ENCODE data around the gene PCDH9.

PCDH9 gene

GRCh38 chr13:66483712-66484111 is 746.4 kb downstream of the PCDH9 start:
- Histone ChIP-seq H3K56ac (ENCODE audit: low read length) (no peak overlapping the region), H3K4me1 (ENCODE audit: control insufficient read depth, low read depth, low read length) (no peaks in the 10 kb centered on the region), H4K5ac (ENCODE audit: low read length) (no peak overlapping the region), H3K27ac (ENCODE audit: low read depth, low read length) (no peak overlapping the region), H2BK15ac (replicated peaks; ENCODE audit: low read depth) (no peak overlapping the region), H3K18ac (ENCODE audit: low read length) (no peak overlapping the region), H3K23ac (ENCODE audit: low read length) (no peak overlapping the region), H3K4me3 (ENCODE audit: low read length) (no peak overlapping the region), H3K9ac (ENCODE audit: low read length) (no peak overlapping the region), H3K4ac (ENCODE audit: low read depth, low read length) (no peak overlapping the region), H4K8ac (ENCODE audit: low read depth, low read length) (no peak overlapping the region), H2BK5ac (ENCODE audit: low read length) (no peak overlapping the region), H3K79me1 (ENCODE audit: low read length) (no peaks in the 10 kb centered on the region), H3K79me2 (ENCODE audit: control insufficient read depth, insufficient read depth, low read length) (no peaks in the 10 kb centered on the region), H3K4me2 (ENCODE audit: low read length) (no peak overlapping the region), H2BK120ac (ENCODE audit: low read depth, low read length) (no peak overlapping the region), H2AK5ac (ENCODE audit: low read length) (no peak overlapping the region), H3K36me3 (ENCODE audit: control insufficient read depth, insufficient read depth, low read length) (no peaks in the 10 kb centered on the region), H3K27me3 (ENCODE audit: insufficient read depth, low read length, poor library complexity) (no peaks in the 10 kb centered on the region)
- DNase-seq = no peak
- WGBS (ENCODE audit: extremely low coverage, insufficient coverage, low lambda C conversion rate) = no CpG with 5 or more reads among the region's 9 CpGs

- H3K18ac ChIP-seq (ENCODE audit: low read length) = no peak overlapping the region
- H3K27me3 ChIP-seq (ENCODE audit: insufficient read depth, low read length, poor library complexity) = no peaks in the 10 kb centered on the region
- H4K8ac ChIP-seq (ENCODE audit: low read depth, low read length) = no peak overlapping the region
- WGBS (ENCODE audit: extremely low coverage, insufficient coverage, low lambda C conversion rate) = no CpG with 5 or more reads among the region's 4 CpGs
- no peak overlapping the region for H3K4me2 ChIP-seq (ENCODE audit: low read length)
- no peak overlapping the region for H4K5ac ChIP-seq (ENCODE audit: low read length)
- no peak overlapping the region for H3K4me3 ChIP-seq (ENCODE audit: low read length)
- no peak overlapping the region for H3K27ac ChIP-seq (ENCODE audit: low read depth, low read length)
- no peaks in the 10 kb centered on the region for H3K4me1 ChIP-seq (ENCODE audit: control insufficient read depth, low read depth, low read length)
- H3K56ac ChIP-seq (ENCODE audit: low read length) = no peak overlapping the region
- DNase-seq = no peak
- no peaks in the 10 kb centered on the region for H3K79me1 ChIP-seq (ENCODE audit: low read length)
- no peak overlapping the region for H2AK5ac ChIP-seq (ENCODE audit: low read length)
- no peak overlapping the region for H3K23ac ChIP-seq (ENCODE audit: low read length)
- H3K79me2 ChIP-seq (ENCODE audit: control insufficient read depth, insufficient read depth, low read length) = no peaks in the 10 kb centered on the region
- H3K9ac ChIP-seq (ENCODE audit: low read length) = no peak overlapping the region
- H2BK120ac ChIP-seq (ENCODE audit: low read depth, low read length) = no peak overlapping the region
- H3K4ac ChIP-seq (ENCODE audit: low read depth, low read length) = no peak overlapping the region
- H2BK5ac ChIP-seq (ENCODE audit: low read length) = no peak overlapping the region
- no peaks in the 10 kb centered on the region for H3K36me3 ChIP-seq (ENCODE audit: control insufficient read depth, insufficient read depth, low read length)
- H2BK15ac ChIP-seq (replicated peaks; ENCODE audit: low read depth) = no peak overlapping the region
Observed at GRCh38 chr13:66482836-66483235, 747.3 kb downstream of the PCDH9 start.

- WGBS (ENCODE audit: extremely low coverage, insufficient coverage, low lambda C conversion rate) = no CpG with 5 or more reads among the region's 4 CpGs
Observed at GRCh38 chr13:66477816-66478215, 752.3 kb downstream of the PCDH9 start.

GRCh38 chr13:66475061-66475460 is 755.1 kb downstream of the PCDH9 start:
- Histone ChIP-seq H3K4ac (ENCODE audit: low read depth, low read length) (no peak overlapping the region), H4K5ac (ENCODE audit: low read length) (no peak overlapping the region), H3K27me3 (ENCODE audit: insufficient read depth, low read length, poor library complexity) (no peaks in the 10 kb centered on the region), H2BK120ac (ENCODE audit: low read depth, low read length) (no peak overlapping the region), H3K4me3 (ENCODE audit: low read length) (no peak overlapping the region), H3K4me1 (ENCODE audit: control insufficient read depth, low read depth, low read length) (no peaks in the 10 kb centered on the region), H4K8ac (ENCODE audit: low read depth, low read length) (no peak overlapping the region), H3K18ac (ENCODE audit: low read length) (no peak overlapping the region), H3K9ac (ENCODE audit: low read length) (no peak overlapping the region), H3K4me2 (ENCODE audit: low read length) (no peak overlapping the region), H3K23ac (ENCODE audit: low read length) (no peak overlapping the region), H3K27ac (ENCODE audit: low read depth, low read length) (no peak overlapping the region), H2BK5ac (ENCODE audit: low read length) (no peak overlapping the region), H3K36me3 (ENCODE audit: control insufficient read depth, insufficient read depth, low read length) (no peaks in the 10 kb centered on the region), H3K79me2 (ENCODE audit: control insufficient read depth, insufficient read depth, low read length) (no peaks in the 10 kb centered on the region), H2BK15ac (replicated peaks; ENCODE audit: low read depth) (no peak overlapping the region), H3K79me1 (ENCODE audit: low read length) (no peaks in the 10 kb centered on the region), H3K56ac (ENCODE audit: low read length) (no peak overlapping the region), H2AK5ac (ENCODE audit: low read length) (no peak overlapping the region)
- no peak for DNase-seq

More at GRCh38 chr13:66477816-66478215, 752.3 kb downstream of the PCDH9 start:
- Histone ChIP-seq H3K79me1 (ENCODE audit: low read length) (no peaks in the 10 kb centered on the region), H3K4me1 (ENCODE audit: control insufficient read depth, low read depth, low read length) (no peaks in the 10 kb centered on the region), H2BK120ac (ENCODE audit: low read depth, low read length) (no peak overlapping the region), H4K5ac (ENCODE audit: low read length) (no peak overlapping the region), H4K8ac (ENCODE audit: low read depth, low read length) (no peak overlapping the region), H3K23ac (ENCODE audit: low read length) (no peak overlapping the region), H3K27ac (ENCODE audit: low read depth, low read length) (no peak overlapping the region), H2BK5ac (ENCODE audit: low read length) (no peak overlapping the region), H3K4me3 (ENCODE audit: low read length) (no peak overlapping the region), H2BK15ac (replicated peaks; ENCODE audit: low read depth) (no peak overlapping the region), H3K4me2 (ENCODE audit: low read length) (no peak overlapping the region), H2AK5ac (ENCODE audit: low read length) (no peak overlapping the region), H3K9ac (ENCODE audit: low read length) (no peak overlapping the region), H3K27me3 (ENCODE audit: insufficient read depth, low read length, poor library complexity) (no peaks in the 10 kb centered on the region), H3K4ac (ENCODE audit: low read depth, low read length) (no peak overlapping the region), H3K36me3 (ENCODE audit: control insufficient read depth, insufficient read depth, low read length) (no peaks in the 10 kb centered on the region), H3K79me2 (ENCODE audit: control insufficient read depth, insufficient read depth, low read length) (no peaks in the 10 kb centered on the region), H3K56ac (ENCODE audit: low read length) (no peak overlapping the region), H3K18ac (ENCODE audit: low read length) (no peak overlapping the region)
- no peak for DNase-seq

GRCh38 chr13:66469745-66470144 is 760.4 kb downstream of the PCDH9 start:
- Histone ChIP-seq H4K5ac (ENCODE audit: low read length) (no peak overlapping the region), H2BK5ac (ENCODE audit: low read length) (no peak overlapping the region), H2AK5ac (ENCODE audit: low read length) (no peak overlapping the region), H3K27me3 (ENCODE audit: insufficient read depth, low read length, poor library complexity) (no peaks in the 10 kb centered on the region), H3K23ac (ENCODE audit: low read length) (no peak overlapping the region), H3K4me2 (ENCODE audit: low read length) (no peak overlapping the region), H2BK120ac (ENCODE audit: low read depth, low read length) (no peak overlapping the region), H4K8ac (ENCODE audit: low read depth, low read length) (no peak overlapping the region), H3K27ac (ENCODE audit: low read depth, low read length) (no peak overlapping the region), H3K18ac (ENCODE audit: low read length) (no peak overlapping the region), H2BK15ac (replicated peaks; ENCODE audit: low read depth) (no peak overlapping the region), H3K79me2 (ENCODE audit: control insufficient read depth, insufficient read depth, low read length) (no peaks in the 10 kb centered on the region), H3K4me3 (ENCODE audit: low read length) (no peak overlapping the region), H3K4me1 (ENCODE audit: control insufficient read depth, low read depth, low read length) (no peaks in the 10 kb centered on the region), H3K79me1 (ENCODE audit: low read length) (no peaks in the 10 kb centered on the region), H3K9ac (ENCODE audit: low read length) (no peak overlapping the region), H3K4ac (ENCODE audit: low read depth, low read length) (no peak overlapping the region), H3K36me3 (ENCODE audit: control insufficient read depth, insufficient read depth, low read length) (no peaks in the 10 kb centered on the region), H3K56ac (ENCODE audit: low read length) (no peak overlapping the region)
- WGBS (ENCODE audit: extremely low coverage, insufficient coverage, low lambda C conversion rate) = no CpG with 5 or more reads among the region's 6 CpGs
- DNase-seq = peak; percentile 5

GRCh38 chr13:66468656-66469055 is 761.5 kb downstream of the PCDH9 start:
- no peaks in the 10 kb centered on the region for H3K4me1 ChIP-seq (ENCODE audit: control insufficient read depth, low read depth, low read length)
- no peaks in the 10 kb centered on the region for H3K79me1 ChIP-seq (ENCODE audit: low read length)
- H2BK5ac ChIP-seq (ENCODE audit: low read length) = no peak overlapping the region
- no peaks in the 10 kb centered on the region for H3K79me2 ChIP-seq (ENCODE audit: control insufficient read depth, insufficient read depth, low read length)
- no peak overlapping the region for H4K5ac ChIP-seq (ENCODE audit: low read length)
- no peak overlapping the region for H3K18ac ChIP-seq (ENCODE audit: low read length)
- no peak overlapping the region for H2BK120ac ChIP-seq (ENCODE audit: low read depth, low read length)
- no peak overlapping the region for H3K4ac ChIP-seq (ENCODE audit: low read depth, low read length)
- H3K23ac ChIP-seq (ENCODE audit: low read length) = no peak overlapping the region
- H3K36me3 ChIP-seq (ENCODE audit: control insufficient read depth, insufficient read depth, low read length) = no peaks in the 10 kb centered on the region
- H4K8ac ChIP-seq (ENCODE audit: low read depth, low read length) = no peak overlapping the region
- H3K4me3 ChIP-seq (ENCODE audit: low read length) = no peak overlapping the region
- H3K56ac ChIP-seq (ENCODE audit: low read length) = no peak overlapping the region
- H2BK15ac ChIP-seq (replicated peaks; ENCODE audit: low read depth) = no peak overlapping the region
- no peak for DNase-seq
- no peak overlapping the region for H3K4me2 ChIP-seq (ENCODE audit: low read length)
- H3K27me3 ChIP-seq (ENCODE audit: insufficient read depth, low read length, poor library complexity) = no peaks in the 10 kb centered on the region
- no peak overlapping the region for H2AK5ac ChIP-seq (ENCODE audit: low read length)
- no peak overlapping the region for H3K27ac ChIP-seq (ENCODE audit: low read depth, low read length)
- no peak overlapping the region for H3K9ac ChIP-seq (ENCODE audit: low read length)
